WERI-Rb-1 (cell line): ENCODE results near the gene SETD7.

Source experiments
- DNase-seq: peaks from one replicate; pipeline ENCODE4 v3.0.0-alpha.2; 2020
- H3K27ac ChIP-seq: fragments of 250-450 bp; sonication (Bioruptor Pico); 2 replicates; pipeline ENCODE4 v1.5.1; 2020; ENCODE audit warnings: mild to moderate bottlenecking, moderate library complexity
- H3K27me3 ChIP-seq: fragments of 250-450 bp; sonication (Bioruptor Pico); 2 replicates; pipeline ENCODE4 v1.5.1; 2021; ENCODE audit warnings: mild to moderate bottlenecking, low read depth, moderate library complexity; ENCODE audit not compliant: insufficient read depth, severe bottlenecking
- H3K36me3 ChIP-seq: fragments of 250-450 bp; sonication (Bioruptor Pico); 2 replicates; pipeline ENCODE4 v1.5.1; 2020; ENCODE audit warnings: mild to moderate bottlenecking, moderate library complexity
- H3K4me3 ChIP-seq: 2 replicates; pipeline ENCODE4 v1.5.1; 2011; ENCODE audit warnings: low read depth, mild to moderate bottlenecking, control low read depth, low read length
- H3K9me3 ChIP-seq: fragments of 250-450 bp; sonication (Bioruptor Pico); 2 replicates; pipeline ENCODE4 v1.5.1; 2021; ENCODE audit warnings: mild to moderate bottlenecking, moderate library complexity; ENCODE audit not compliant: severe bottlenecking
- TF ChIP-seq, protein P1 (sequence below): IDR thresholded peaks from 2 replicates; pipeline ENCODE4 v1.5.1; 2011; ENCODE audit warnings: low read depth, mild to moderate bottlenecking, control low read depth, inconsistent platforms, low read length

SETD7 gene

GRCh38 chr4:139599594-139600374, 43.8 kb upstream of the SETD7 start:
- Histone ChIP-seq H3K27ac (no peak overlapping the region), H3K4me3 (no peak overlapping the region), H3K36me3 (no peaks in the 10 kb centered on the region), H3K9me3 (no peaks in the 10 kb centered on the region), H3K27me3 (no peaks in the 10 kb centered on the region)
- TF ChIP-seq, protein P1, sequence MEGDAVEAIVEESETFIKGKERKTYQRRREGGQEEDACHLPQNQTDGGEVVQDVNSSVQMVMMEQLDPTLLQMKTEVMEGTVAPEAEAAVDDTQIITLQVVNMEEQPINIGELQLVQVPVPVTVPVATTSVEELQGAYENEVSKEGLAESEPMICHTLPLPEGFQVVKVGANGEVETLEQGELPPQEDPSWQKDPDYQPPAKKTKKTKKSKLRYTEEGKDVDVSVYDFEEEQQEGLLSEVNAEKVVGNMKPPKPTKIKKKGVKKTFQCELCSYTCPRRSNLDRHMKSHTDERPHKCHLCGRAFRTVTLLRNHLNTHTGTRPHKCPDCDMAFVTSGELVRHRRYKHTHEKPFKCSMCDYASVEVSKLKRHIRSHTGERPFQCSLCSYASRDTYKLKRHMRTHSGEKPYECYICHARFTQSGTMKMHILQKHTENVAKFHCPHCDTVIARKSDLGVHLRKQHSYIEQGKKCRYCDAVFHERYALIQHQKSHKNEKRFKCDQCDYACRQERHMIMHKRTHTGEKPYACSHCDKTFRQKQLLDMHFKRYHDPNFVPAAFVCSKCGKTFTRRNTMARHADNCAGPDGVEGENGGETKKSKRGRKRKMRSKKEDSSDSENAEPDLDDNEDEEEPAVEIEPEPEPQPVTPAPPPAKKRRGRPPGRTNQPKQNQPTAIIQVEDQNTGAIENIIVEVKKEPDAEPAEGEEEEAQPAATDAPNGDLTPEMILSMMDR, result no peak
- DNase-seq, result no peak

GRCh38 chr4:139599076-139599475, 43.1 kb upstream of the SETD7 start:
- Histone ChIP-seq H3K27me3 (no peaks in the 10 kb centered on the region), H3K27ac (no peak overlapping the region), H3K4me3 (no peak overlapping the region), H3K36me3 (no peaks in the 10 kb centered on the region), H3K9me3 (no peaks in the 10 kb centered on the region)
- TF ChIP-seq, protein P1, result no peak
- DNase-seq, result no peak

- Histone ChIP-seq H3K36me3 (no peaks in the 10 kb centered on the region), H3K4me3 (no peak overlapping the region), H3K9me3 (no peaks in the 10 kb centered on the region), H3K27ac (no peak overlapping the region), H3K27me3 (no peaks in the 10 kb centered on the region)
- no peak for DNase-seq
- TF ChIP-seq, protein P1, result no peak
Observed at GRCh38 chr4:139596684-139597279, 40.8 kb upstream of the SETD7 start.

DNA sequence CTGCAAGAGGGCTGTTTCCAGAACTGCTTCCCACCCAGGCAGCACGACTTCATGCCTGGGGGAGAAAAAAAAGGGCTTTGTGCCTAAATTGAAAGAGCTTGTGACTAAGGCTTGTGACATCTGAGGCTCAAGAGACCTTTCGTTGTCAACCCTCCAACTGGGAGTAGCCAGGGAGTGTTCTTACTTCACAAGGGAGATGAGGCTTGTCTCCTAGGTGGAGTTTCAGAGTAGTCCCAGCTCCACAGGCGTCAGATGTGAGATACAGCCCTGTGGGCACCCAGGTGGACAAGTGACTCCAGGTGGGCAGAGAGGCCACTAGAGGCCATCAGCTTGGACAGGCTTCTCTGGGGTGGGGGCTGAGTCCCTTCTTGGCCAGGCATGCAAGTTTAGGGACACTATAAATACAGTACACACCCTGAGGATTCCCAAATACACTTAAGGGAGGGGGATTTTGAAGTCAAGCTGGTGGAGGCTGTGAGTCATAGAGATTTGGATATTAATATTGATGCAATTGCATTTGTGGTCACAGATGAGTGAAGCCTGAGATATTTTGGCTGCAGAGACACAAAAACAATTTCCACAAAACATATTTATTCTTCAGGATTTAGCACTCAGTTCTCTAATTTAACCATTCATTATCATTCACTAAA, 40.1 kb upstream of the SETD7 start:
- H3K4me3 ChIP-seq, result no peak overlapping the region
- TF ChIP-seq, protein P1, result no peak
- no peaks in the 10 kb centered on the region for H3K27me3 ChIP-seq
- no peaks in the 10 kb centered on the region for H3K9me3 ChIP-seq
- H3K27ac ChIP-seq, result no peak overlapping the region
- DNase-seq, result no peak
- no peaks in the 10 kb centered on the region for H3K36me3 ChIP-seq

- H3K27me3 ChIP-seq, result no peaks in the 10 kb centered on the region
- no peak for DNase-seq
- no peaks in the 10 kb centered on the region for H3K9me3 ChIP-seq
- H3K27ac ChIP-seq, result no peak overlapping the region
- no peak overlapping the region for H3K4me3 ChIP-seq
- H3K36me3 ChIP-seq, result no peaks in the 10 kb centered on the region
- TF ChIP-seq, protein P1, result no peak
Observed at GRCh38 chr4:139594591-139595185, 38.7 kb upstream of the SETD7 start.
